H1 (cell line): ENCODE data around the gene MCAT. TPM values are rescaled to one million over a fixed set of nuclear protein-coding genes. Genes with fewer than 3 reads are reported as not detected.

Experiments used
- CTCF ChIA-PET: fragments of 300-600 bp; sonication (Branson Sonifier 250); formaldehyde crosslinking; loops from one replicate; lab custom pipeline; 2021; ENCODE audit not compliant: partially characterized antibody; lab: Charles Lee
- POLR2A ChIA-PET: fragments of 300-600 bp; sonication (Branson Sonifier 250); formaldehyde crosslinking; loops from one replicate; lab custom pipeline; 2021; ENCODE audit warnings: inconsistent platforms; ENCODE audit not compliant: partially characterized antibody; lab: Charles Lee
- DNase-seq, 2 experiments: peaks; one replicate each; pipeline versions ENCODE4 v3.0.0 to v3.0.0-alpha.2; 2010 to 2022; ENCODE audit warnings: low spot score in 2 of 2, low read depth in 1 of 2, mixed read lengths in 1 of 2
- FAIRE-seq: peaks from 2 replicates; lab custom pipeline; 2011; peaks lifted over from hg19 to GRCh38; lab: Jason Lieb, UNC
- H2AFZ ChIP-seq: 2 replicates; pipeline ENCODE4 v1.8.1; 2012; ENCODE audit warnings: low read length, inconsistent platforms
- H2AK5ac ChIP-seq: 2 replicates; pipeline ENCODE4 v1.6.1; 2013; ENCODE audit warnings: low read depth, low read length
- H2BK120ac ChIP-seq: replicated peaks from 2 replicates; pipeline ENCODE3; 2013; ENCODE audit warnings: low read depth, low read length, inconsistent platforms
- H2BK12ac ChIP-seq: 2 replicates; pipeline ENCODE4 v1.6.1; 2013; ENCODE audit warnings: low read depth, low read length
- H2BK15ac ChIP-seq: 2 replicates; pipeline ENCODE4 v1.6.1; 2013; ENCODE audit warnings: low read length
- H2BK20ac ChIP-seq: 2 replicates; pipeline ENCODE4 v1.6.1; 2013; ENCODE audit warnings: low read length
- H2BK5ac ChIP-seq: 2 replicates; pipeline ENCODE4 v1.6.1; 2013; ENCODE audit warnings: low read depth, low read length
- H3K14ac ChIP-seq: 2 replicates; pipeline ENCODE4 v1.6.1; 2013; ENCODE audit warnings: inconsistent platforms; ENCODE audit not compliant: insufficient read length
- H3K18ac ChIP-seq: 2 replicates; pipeline ENCODE4 v1.6.1; 2013; ENCODE audit warnings: low read length; ENCODE audit errors: extremely low read depth
- H3K23ac ChIP-seq: 2 replicates; pipeline ENCODE4 v1.6.1; 2013; ENCODE audit warnings: inconsistent platforms; ENCODE audit not compliant: insufficient read length
- H3K23me2 ChIP-seq: 2 replicates; pipeline ENCODE4 v1.6.1; 2013; ENCODE audit warnings: low read depth, low read length
- H3K27ac ChIP-seq: 2 replicates; pipeline ENCODE4 v1.6.1; 2011; ENCODE audit warnings: low read depth, low read length, inconsistent platforms
- H3K27me3 ChIP-seq, 4 experiments: replicated peaks in 1 of 4; 1 replicate in 1 of 4; 2 replicates in 3 of 4; pipeline versions ENCODE4 v1.6.1 to v1.8.1; 2011 to 2013; ENCODE audit warnings: low read length in 3 of 4, mild to moderate bottlenecking in 3 of 4, inconsistent platforms in 2 of 4, mixed read lengths in 2 of 4, moderate library complexity in 1 of 4; ENCODE audit not compliant: control insufficient read depth in 3 of 4, insufficient read depth in 3 of 4; ENCODE audit errors: extremely low read depth in 1 of 4
- H3K36me3 ChIP-seq, 4 experiments: 2 replicates each; pipeline versions ENCODE4 v1.6.1 to v1.8.1; 2011 to 2013; ENCODE audit warnings: mild to moderate bottlenecking in 4 of 4, low read length in 3 of 4, moderate library complexity in 2 of 4, control low read depth in 1 of 4, inconsistent platforms in 1 of 4; ENCODE audit not compliant: insufficient read depth in 4 of 4, control insufficient read depth in 2 of 4
- H3K4ac ChIP-seq: replicated peaks from 2 replicates; pipeline ENCODE3; 2013; ENCODE audit warnings: low read length, low read depth, mixed read lengths, inconsistent platforms; ENCODE audit not compliant: insufficient read length
- H3K4me1 ChIP-seq, 4 experiments: replicated peaks in 1 of 4; 1 replicate in 1 of 4; 2 replicates in 3 of 4; pipeline versions ENCODE4 v1.6.1 to v1.8.1; 2011 to 2013; ENCODE audit warnings: low read length in 3 of 4, inconsistent platforms in 2 of 4, mixed read lengths in 1 of 4; ENCODE audit not compliant: insufficient read depth in 4 of 4, control insufficient read depth in 3 of 4
- H3K4me2 ChIP-seq, 2 experiments: 2 replicates each; pipeline versions ENCODE4 v1.6.1 to v1.8.1; 2011 to 2013; ENCODE audit warnings: low read depth in 2 of 2, low read length in 2 of 2, control low read depth in 1 of 2, inconsistent platforms in 1 of 2, mild to moderate bottlenecking in 1 of 2; ENCODE audit not compliant: insufficient read depth in 1 of 2
- H3K4me3 ChIP-seq, 4 experiments: fragments of 200-600, 300-600 bp in 1 of 4; sonication (generic), shearing (Covaris generic), sonication (Bioruptor Twin) in 1 of 4; 2 replicates each; pipeline versions ENCODE4 v1.5.1 to v1.8.1; 2011 to 2016; ENCODE audit warnings: low read length in 4 of 4, low read depth in 3 of 4, control low read depth in 2 of 4, inconsistent platforms in 2 of 4, mild to moderate bottlenecking in 2 of 4, mixed read lengths in 1 of 4, moderate library complexity in 1 of 4; ENCODE audit not compliant: insufficient read depth in 2 of 4; ENCODE audit errors: extremely low read depth in 1 of 4
- H3K56ac ChIP-seq: replicated peaks from 2 replicates; pipeline ENCODE3; 2013; ENCODE audit warnings: low read depth, mild to moderate bottlenecking, mixed read lengths, low read length, inconsistent platforms; ENCODE audit not compliant: insufficient read length
- H3K79me1 ChIP-seq: 2 replicates; pipeline ENCODE4 v1.6.1; 2013; ENCODE audit warnings: low read depth, low read length, control low read depth
- H3K79me2 ChIP-seq, 2 experiments: 2 replicates each; pipeline versions ENCODE4 v1.6.1 to v1.8.1; 2012 to 2013; ENCODE audit warnings: low read length in 2 of 2, mild to moderate bottlenecking in 2 of 2, inconsistent platforms in 1 of 2; ENCODE audit not compliant: insufficient read depth in 2 of 2, control insufficient read depth in 1 of 2
- H3K9ac ChIP-seq, 4 experiments: replicated peaks in 1 of 4; 1 replicate in 1 of 4; 2 replicates in 3 of 4; pipeline versions ENCODE4 v1.6.1 to v1.8.1; 2011 to 2013; ENCODE audit warnings: low read depth in 3 of 4, low read length in 3 of 4, control low read depth in 2 of 4, mild to moderate bottlenecking in 2 of 4, moderate library complexity in 2 of 4, inconsistent platforms in 1 of 4; ENCODE audit errors: extremely low read depth in 1 of 4
- H3K9me3 ChIP-seq, 2 experiments: 2 replicates each; pipeline versions ENCODE4 v1.6.1 to v1.8.1; 2012 to 2013; ENCODE audit warnings: mild to moderate bottlenecking in 2 of 2, moderate library complexity in 2 of 2, control low read depth in 1 of 2, inconsistent platforms in 1 of 2, low read depth in 1 of 2, low read length in 1 of 2, mixed read lengths in 1 of 2; ENCODE audit not compliant: insufficient read depth in 2 of 2
- H4K20me1 ChIP-seq, 2 experiments: replicated peaks in 1 of 2; 2 replicates each; pipeline versions ENCODE3 to v1.8.1; 2011 to 2013; ENCODE audit warnings: inconsistent platforms in 2 of 2, low read length in 2 of 2, mild to moderate bottlenecking in 1 of 2; ENCODE audit not compliant: insufficient read depth in 2 of 2, control insufficient read depth in 1 of 2
- H4K5ac ChIP-seq: 2 replicates; pipeline ENCODE4 v1.6.1; 2013; ENCODE audit warnings: low read length, low read depth, mixed read lengths, inconsistent platforms; ENCODE audit not compliant: insufficient read length
- H4K8ac ChIP-seq: 2 replicates; pipeline ENCODE4 v1.8.0; 2013; ENCODE audit warnings: mild to moderate bottlenecking, moderate library complexity, low read length, inconsistent platforms; ENCODE audit not compliant: insufficient read depth; ENCODE audit errors: extremely low read depth
- H4K91ac ChIP-seq: replicated peaks from 2 replicates; pipeline ENCODE3; 2013; ENCODE audit warnings: low read length, mixed read lengths, inconsistent platforms; ENCODE audit not compliant: insufficient read length
- BRCA1 ChIP-seq: IDR thresholded peaks from 2 replicates; pipeline ENCODE4 v1.6.1; 2012; ENCODE audit warnings: low read depth, low read length, improper control_type of control experiment
- HDAC2 ChIP-seq, 2 experiments: fragments of 300-600 bp in 1 of 2; sonication (generic) in 1 of 2; IDR thresholded peaks; 2 replicates each; pipeline ENCODE4 v1.6.1; 2011 to 2012; ENCODE audit warnings: low read depth in 2 of 2, low read length in 2 of 2, mild to moderate bottlenecking in 2 of 2, moderate library complexity in 2 of 2, borderline replicate concordance in 1 of 2, inconsistent platforms in 1 of 2
- KDM1A ChIP-seq: fragments of 200-600, 300-600 bp; sonication (generic); IDR thresholded peaks from 2 replicates; pipeline ENCODE4 v1.7.1; 2016; ENCODE audit warnings: mild to moderate bottlenecking, low read length, borderline replicate concordance
- KDM4A ChIP-seq: IDR thresholded peaks from one replicate; pipeline ENCODE4 v1.7.1; 2012; ENCODE audit warnings: low read depth, mild to moderate bottlenecking, moderate library complexity, low read length, inconsistent platforms; ENCODE audit not compliant: severe bottlenecking
- NANOG ChIP-seq: IDR thresholded peaks from 2 replicates; pipeline ENCODE4 v1.6.1; 2011; ENCODE audit warnings: low read length, low read depth, mild to moderate bottlenecking, inconsistent platforms; ENCODE audit not compliant: insufficient read depth, poor library complexity, severe bottlenecking
- POLR2AphosphoS5 ChIP-seq: IDR thresholded peaks from 2 replicates; pipeline ENCODE4 v1.6.1; 2011; ENCODE audit warnings: low read depth, low read length
- WGBS, 2 experiments: shearing (Covaris generic) in 1 of 2; methylation state at CpG; one replicate each; pipeline versions ENCODE4 v1.1.6 to v1.1.7; 2013 to 2015; ENCODE audit warnings: low lambda C conversion rate in 2 of 2, mixed read lengths in 2 of 2, inconsistent platforms in 1 of 2, low coverage in 1 of 2, missing lambda C conversion rate in 1 of 2; ENCODE audit not compliant: insufficient replicate concordance in 2 of 2, insufficient coverage in 1 of 2, insufficient read length in 1 of 2; ENCODE audit errors: extremely low coverage in 1 of 2, missing lambda C conversion rate in 1 of 2; 5-methylcytosine and 5-hydroxymethylcytosine counted together
- polyA plus RNA-seq, 7 experiments: library from polyadenylated mRNA; depleted of rRNA in 3 of 7; stranded (reverse) in 5 of 7; unstranded in 2 of 7; fragments of >200 nt in 5 of 7; fragments of 200-250 nt in 2 of 7; gene quantifications; 1 replicate in 5 of 7; 2 replicates in 1 of 7; 4 replicates in 1 of 7; pipeline versions ENCODE4 v1.2.1 to v1.2.3, GENCODE V29; 2011 to 2013; ENCODE audit warnings: missing spikeins in 2 of 7, mixed read lengths in 2 of 7
- total RNA-seq: library from RNA; stranded (reverse); fragmentation: NEBNext Ultra II Directional; extraction: Animal tissue kit (Norgen Biotek cat#: 25700); gene quantifications from 2 replicates; pipeline ENCODE4 v1.2.1, GENCODE V29; 2021
- TF ChIP-seq, protein P1 (sequence below), 3 experiments: IDR thresholded peaks; 1 replicate in 2 of 3; 2 replicates in 1 of 3; pipeline versions ENCODE4 v1.5.1 to v1.6.1; 2011; ENCODE audit warnings: low read length in 3 of 3, mild to moderate bottlenecking in 3 of 3, inconsistent platforms in 2 of 3, low read depth in 1 of 3, moderate library complexity in 1 of 3; ENCODE audit not compliant: insufficient read depth in 1 of 3; ENCODE audit errors: control extremely low read depth in 1 of 3

Gene MCAT
- total and polyA plus RNA-seq, 2 of the 8 experiments (the other 6 are each of a cell fraction or from before 2014, with no cell fraction given) = 15.8 to 17.4 TPM

DNA sequence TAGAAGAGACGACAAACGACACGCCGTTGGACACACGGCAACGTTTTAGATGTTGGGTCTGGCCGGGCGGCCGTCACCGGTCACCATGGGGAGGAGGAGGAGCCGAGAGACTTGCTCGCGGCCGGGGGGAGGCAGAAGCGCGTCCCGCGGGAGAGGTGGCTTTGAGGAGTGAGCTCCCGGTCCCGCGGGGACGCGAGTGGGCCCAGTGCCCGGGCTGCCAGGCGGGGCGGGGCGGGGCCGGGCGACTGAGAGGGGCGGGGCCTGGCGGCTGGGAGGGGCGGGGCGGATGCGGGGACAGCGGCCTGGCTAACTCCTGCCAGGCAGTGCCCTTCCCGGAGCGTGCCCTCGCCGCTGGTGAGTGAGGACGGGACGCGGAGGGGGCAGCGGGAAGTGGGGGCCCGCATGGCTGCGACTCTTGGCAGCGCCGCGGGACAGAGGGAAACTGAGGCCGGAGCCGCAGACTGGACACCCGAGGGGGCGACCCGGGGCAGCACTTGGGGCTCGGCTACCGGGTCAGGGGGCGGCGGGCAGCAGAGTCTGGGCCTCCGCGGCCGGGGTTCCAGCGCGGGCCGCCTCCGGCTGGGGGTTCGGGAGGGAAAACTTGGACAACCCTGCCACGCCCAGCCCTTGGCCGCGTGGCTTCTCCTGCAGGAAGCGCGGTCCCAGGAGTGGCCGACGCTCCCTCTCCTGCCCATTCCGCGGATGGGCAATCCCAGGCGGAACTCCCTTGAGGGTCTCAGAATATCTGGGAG is 8.2 kb upstream of the MCAT start, which contains the start of gene TSPO:
TSS of gene TSPO (plus strand) at position 309 of the 752 bp plus-strand sequence. CDS start 7,680 bp downstream, outside the sequence.
- Histone ChIP-seq H3K14ac (no peak within 1 kb of the TSS), H3K4me1 (peaks cover 0 to 12% (median 10%) of the 10 kb centered on the region in 4 experiments; a peak in 6 of 7 replicates), H2BK120ac (no peak within 1 kb of the TSS), H2BK12ac (peak within 1 kb of the TSS; percentile 75; the same call in 1 of the 2 replicates), H4K5ac (no peak within 1 kb of the TSS), H3K18ac (peak within 1 kb of the TSS; percentile 48; the same call in 1 of the 2 replicates), H3K79me2 (no peaks in the 10 kb centered on the region), H2BK15ac (peak within 1 kb of the TSS; percentile 72; the same call in 1 of the 2 replicates), H2AFZ (peak within 1 kb of the TSS; percentile 9; the same call in 1 of the 2 replicates), H3K79me1 (no peaks in the 10 kb centered on the region), H4K20me1 (no peaks in the 10 kb centered on the region), H2BK5ac (peak within 1 kb of the TSS; percentile 44; the same call in 1 of the 2 replicates), H3K4me3 (peak within 1 kb of the TSS; percentile 39 to 70 (median 46)), H4K91ac (peak within 1 kb of the TSS; percentile 40), H3K23me2 (peaks cover 13% of the 10 kb centered on the region; the same call in 1 of the 2 replicates), H3K56ac (no peak within 1 kb of the TSS), H2AK5ac (no peak within 1 kb of the TSS), H3K9me3 (no peaks in the 10 kb centered on the region), H3K4me2 (peak within 1 kb of the TSS; percentile 54 to 67), H4K8ac (peak within 1 kb of the TSS; percentile 80), H3K27ac (no peak within 1 kb of the TSS), H3K27me3 (peaks cover 1 to 21% (median 14%) of the 10 kb centered on the region in 4 experiments), H3K23ac (no peak within 1 kb of the TSS), H2BK20ac (no peak within 1 kb of the TSS), H3K36me3 (no peaks in the 10 kb centered on the region), H3K9ac (no peak within 1 kb of the TSS), H3K4ac (peak within 1 kb of the TSS; percentile 38)
- POLR2A ChIA-PET = interaction anchor here (0.8 to 2.2 kb wide), 2 partner anchors 13 to 36 kb away, joined by 3 to 4 read pairs; no protein-coding TSS in a partner anchor
- CTCF ChIA-PET = interaction anchor here (1.0 kb wide), 1 partner anchor 91 kb away, joined by 3 read pairs; no protein-coding TSS in a partner anchor
- 14% methylated on average over 35 of the region's 75 CpGs; no CpG with 5 or more reads in 1 of the 2 experiments for WGBS, 2 experiments
- DNase-seq (peak in 1 of 2 experiments; percentile 76), FAIRE-seq (no peak)
- TF ChIP-seq BRCA1 (no peak), HDAC2 (IDR thresholded peaks at IDR 0.05; ENCODE audit: borderline replicate concordance in 1 of 2, low read depth in 2 of 2, low read length in 2 of 2) (0 out of 4 replicates have a peak, but pooled peaks of 1 of the 2 experiments have one; percentile 35), KDM1A (0 out of 2 replicates have a peak, but pooled peaks have one; percentile 9), KDM4A (peak; percentile 83), POLR2AphosphoS5 (no peak), NANOG (no peak)
- TF ChIP-seq, protein P1, sequence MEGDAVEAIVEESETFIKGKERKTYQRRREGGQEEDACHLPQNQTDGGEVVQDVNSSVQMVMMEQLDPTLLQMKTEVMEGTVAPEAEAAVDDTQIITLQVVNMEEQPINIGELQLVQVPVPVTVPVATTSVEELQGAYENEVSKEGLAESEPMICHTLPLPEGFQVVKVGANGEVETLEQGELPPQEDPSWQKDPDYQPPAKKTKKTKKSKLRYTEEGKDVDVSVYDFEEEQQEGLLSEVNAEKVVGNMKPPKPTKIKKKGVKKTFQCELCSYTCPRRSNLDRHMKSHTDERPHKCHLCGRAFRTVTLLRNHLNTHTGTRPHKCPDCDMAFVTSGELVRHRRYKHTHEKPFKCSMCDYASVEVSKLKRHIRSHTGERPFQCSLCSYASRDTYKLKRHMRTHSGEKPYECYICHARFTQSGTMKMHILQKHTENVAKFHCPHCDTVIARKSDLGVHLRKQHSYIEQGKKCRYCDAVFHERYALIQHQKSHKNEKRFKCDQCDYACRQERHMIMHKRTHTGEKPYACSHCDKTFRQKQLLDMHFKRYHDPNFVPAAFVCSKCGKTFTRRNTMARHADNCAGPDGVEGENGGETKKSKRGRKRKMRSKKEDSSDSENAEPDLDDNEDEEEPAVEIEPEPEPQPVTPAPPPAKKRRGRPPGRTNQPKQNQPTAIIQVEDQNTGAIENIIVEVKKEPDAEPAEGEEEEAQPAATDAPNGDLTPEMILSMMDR (IDR thresholded peaks at IDR 0.05; ENCODE audit: control extremely low read depth in 1 of 3, insufficient read depth in 1 of 3, low read depth in 1 of 3, low read length in 3 of 3) = no peak
